Measurements from ENCODE around the gene RILPL2.
"Not testable (repeated sequence)": the region's sequence is repeated elsewhere in the genome, so short reads cannot be mapped to it uniquely, and the experiment has no call there.

The RILPL2 gene

GRCh38 chr12:123421314-123421713, 15.2 kb downstream of the RILPL2 start:
- no peak for TF ChIP-seq CTCF (IDR thresholded peaks at IDR 0.05)
- Histone ChIP-seq H3K27me3 (no peaks in the 10 kb centered on the region), H3K27ac (no peak overlapping the region), H3K4me3 (no peak overlapping the region), H3K4me1 (no peaks in the 10 kb centered on the region), H3K36me3 (peaks cover 42 to 88% (median 58%) of the 10 kb centered on the region in 3 donors), H3K9me3 (no peaks in the 10 kb centered on the region)
- no peak for DNase-seq
- intact Hi-C loops (cut with DNase I; ENCODE audit: low total_unique reads) = no loop called here

GRCh38 chr12:123410041-123410412, 26.5 kb downstream of the RILPL2 start:
- intact Hi-C loops (cut with DNase I; ENCODE audit: low total_unique reads) = no loop called here
- Histone ChIP-seq H3K27ac (peak overlapping the region in 1 of 2 donors; percentile 25), H3K27me3 (no peaks in the 10 kb centered on the region), H3K4me1 (peaks cover 0 to 3% (median 0%) of the 10 kb centered on the region in 4 donors), H3K36me3 (peaks cover 34 to 76% (median 60%) of the 10 kb centered on the region in 3 donors), H3K9me3 (no peaks in the 10 kb centered on the region), H3K4me3 (no peak overlapping the region)
- TF ChIP-seq CTCF (IDR thresholded peaks at IDR 0.05) = no peak
- DNase-seq = no peak

- H3K9me3 ChIP-seq; intact Hi-C loops (cut with DNase I; ENCODE audit: low total_unique reads); H3K27ac ChIP-seq; H3K4me3 ChIP-seq; H3K27me3 ChIP-seq; H3K4me1 ChIP-seq; DNase-seq: not testable (repeated sequence)
- H3K36me3 ChIP-seq = peaks cover 36 to 76% (median 62%) of the 10 kb centered on the region in 3 donors
Measured at GRCh38 chr12:123409284-123410040, 27.0 kb downstream of the RILPL2 start.

GRCh38 chr12:123408619-123409018, 27.9 kb downstream of the RILPL2 start:
- H3K27me3 ChIP-seq; H3K27ac ChIP-seq; intact Hi-C loops (cut with DNase I; ENCODE audit: low total_unique reads); H3K9me3 ChIP-seq; DNase-seq; H3K4me1 ChIP-seq; H3K4me3 ChIP-seq: not testable (repeated sequence)
- peaks cover 45 to 77% (median 66%) of the 10 kb centered on the region in 3 donors for H3K36me3 ChIP-seq

GRCh38 chr12:123407934-123408333, 28.6 kb downstream of the RILPL2 start:
- peaks cover 50 to 79% (median 70%) of the 10 kb centered on the region in 3 donors for H3K36me3 ChIP-seq
- H3K27ac ChIP-seq; H3K9me3 ChIP-seq; H3K27me3 ChIP-seq; intact Hi-C loops (cut with DNase I; ENCODE audit: low total_unique reads); H3K4me3 ChIP-seq; H3K4me1 ChIP-seq; DNase-seq: not testable (repeated sequence)

GRCh38 chr12:123407269-123407668, 29.2 kb downstream of the RILPL2 start:
- DNase-seq; H3K27ac ChIP-seq; H3K9me3 ChIP-seq; H3K4me3 ChIP-seq; intact Hi-C loops (cut with DNase I; ENCODE audit: low total_unique reads); H3K27me3 ChIP-seq; H3K4me1 ChIP-seq: not testable (repeated sequence)
- peaks cover 51 to 79% (median 68%) of the 10 kb centered on the region in 3 donors for H3K36me3 ChIP-seq

- DNase-seq = no peak
- Histone ChIP-seq H3K9me3 (no peaks in the 10 kb centered on the region), H3K36me3 (peaks cover 51 to 89% (median 70%) of the 10 kb centered on the region in 3 donors), H3K4me3 (no peak overlapping the region), H3K27me3 (no peaks in the 10 kb centered on the region), H3K4me1 (peaks cover 0 to 29% (median 18%) of the 10 kb centered on the region in 4 donors), H3K27ac (peak overlapping the region; percentile 15 to 72)
- TF ChIP-seq CTCF (IDR thresholded peaks at IDR 0.05) = no peak
- intact Hi-C loops (cut with DNase I; ENCODE audit: low total_unique reads) = no loop called here
Measured at GRCh38 chr12:123404581-123404980, 31.9 kb downstream of the RILPL2 start.
